ENCODE results near the gene PPP2R2B.

PPP2R2B gene

GRCh38 chr5:146607659-146608332, 270.8 kb downstream of the PPP2R2B start:
- Histone ChIP-seq H3K27ac (replicated peaks) (no peak overlapping the region), H3K27me3 (ENCODE audit: insufficient read depth, poor library complexity, severe bottlenecking) (no peaks in the 10 kb centered on the region), H3K4me3 (replicated peaks; ENCODE audit: insufficient read depth, low read length) (no peak overlapping the region)
- TF ChIP-seq CTCF (IDR thresholded peaks at IDR 0.05; ENCODE audit: insufficient read depth, low read length) (no peak), REST (IDR thresholded peaks at IDR 0.05; ENCODE audit: insufficient replicate concordance, low read depth) (no peak), POLR2AphosphoS5 (IDR thresholded peaks at IDR 0.05; ENCODE audit: low read depth) (no peak), GABPA (IDR thresholded peaks at IDR 0.05; ENCODE audit: low read depth) (no peak), SPI1 (IDR thresholded peaks at IDR 0.05; ENCODE audit: borderline replicate concordance, low read depth) (no peak)
- no peak for DNase-seq (ENCODE audit: low read depth in 1 of 2, low spot score in 1 of 2)

DNA sequence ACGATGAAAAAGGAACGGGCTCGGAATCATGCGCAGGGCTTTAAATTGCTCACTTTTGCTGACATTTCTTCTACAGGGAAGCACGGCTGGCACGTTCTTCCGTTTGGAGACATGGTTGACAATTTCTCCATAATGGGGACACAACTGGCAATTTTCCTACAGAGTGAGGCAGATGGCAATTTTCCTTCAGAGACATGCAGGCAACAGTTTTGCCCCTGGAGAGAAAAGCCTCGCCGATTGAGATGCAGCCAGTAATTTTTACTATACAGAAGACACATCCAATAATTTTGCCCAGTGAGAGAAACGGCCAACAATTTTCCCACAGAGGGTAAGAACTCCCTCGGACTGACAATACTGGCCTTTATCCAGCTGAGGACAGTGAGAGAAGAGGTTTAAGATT, 271.7 kb downstream of the PPP2R2B start:
- DNase-seq (ENCODE audit: low read depth in 1 of 2, low spot score in 1 of 2): no peak
- H3K4me3 ChIP-seq (replicated peaks; ENCODE audit: insufficient read depth, low read length): no peak overlapping the region
- H3K27ac ChIP-seq (replicated peaks): no peak overlapping the region
- TF ChIP-seq CTCF (IDR thresholded peaks at IDR 0.05; ENCODE audit: insufficient read depth, low read length) (no peak), SPI1 (IDR thresholded peaks at IDR 0.05; ENCODE audit: borderline replicate concordance, low read depth) (no peak), REST (IDR thresholded peaks at IDR 0.05; ENCODE audit: insufficient replicate concordance, low read depth) (no peak)
- no peaks in the 10 kb centered on the region for H3K27me3 ChIP-seq (ENCODE audit: insufficient read depth, poor library complexity, severe bottlenecking)

DNA sequence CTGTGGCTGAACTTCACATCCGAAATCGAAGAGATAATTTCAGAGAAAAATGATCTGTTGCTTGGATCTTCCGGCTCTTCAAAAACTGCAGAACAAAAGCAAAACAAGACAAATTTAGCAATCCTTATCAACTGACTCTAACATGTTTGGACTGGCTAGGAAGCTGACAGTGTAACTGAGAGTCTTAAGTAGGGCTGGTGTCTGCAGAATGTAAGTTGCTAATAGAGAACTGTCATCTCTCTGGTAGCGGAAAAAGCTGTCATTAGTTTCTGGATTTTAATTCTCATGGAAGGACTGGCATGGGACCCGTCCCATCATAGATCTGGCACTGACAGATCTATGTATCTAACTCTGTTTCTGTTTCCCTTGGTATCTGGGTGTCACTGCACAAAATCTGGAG, 278.2 kb downstream of the PPP2R2B start:
- TF ChIP-seq SPI1 (IDR thresholded peaks at IDR 0.05; ENCODE audit: borderline replicate concordance, low read depth): no peak
- no peak for TF ChIP-seq GABPA (IDR thresholded peaks at IDR 0.05; ENCODE audit: low read depth)
- no peak for TF ChIP-seq CTCF (IDR thresholded peaks at IDR 0.05; ENCODE audit: insufficient read depth, low read length)
- no peak for TF ChIP-seq POLR2AphosphoS5 (IDR thresholded peaks at IDR 0.05; ENCODE audit: low read depth)
- TF ChIP-seq REST (IDR thresholded peaks at IDR 0.05; ENCODE audit: insufficient replicate concordance, low read depth): no peak
- Histone ChIP-seq H3K27ac (replicated peaks) (no peak overlapping the region), H3K4me3 (replicated peaks; ENCODE audit: insufficient read depth, low read length) (no peak overlapping the region), H3K27me3 (ENCODE audit: insufficient read depth, poor library complexity, severe bottlenecking) (no peaks in the 10 kb centered on the region)
- no peak for DNase-seq (ENCODE audit: low read depth in 1 of 2, low spot score in 1 of 2)
